ENCODE data around the gene TM9SF4. TPM values are rescaled to one million over a fixed set of nuclear protein-coding genes. Genes with fewer than 3 reads are reported as not detected.

The TM9SF4 gene
- total and polyA plus RNA-seq, 5 experiments from 2014 or later: 31.5 to 44.3 (median 42.6) TPM

DNA sequence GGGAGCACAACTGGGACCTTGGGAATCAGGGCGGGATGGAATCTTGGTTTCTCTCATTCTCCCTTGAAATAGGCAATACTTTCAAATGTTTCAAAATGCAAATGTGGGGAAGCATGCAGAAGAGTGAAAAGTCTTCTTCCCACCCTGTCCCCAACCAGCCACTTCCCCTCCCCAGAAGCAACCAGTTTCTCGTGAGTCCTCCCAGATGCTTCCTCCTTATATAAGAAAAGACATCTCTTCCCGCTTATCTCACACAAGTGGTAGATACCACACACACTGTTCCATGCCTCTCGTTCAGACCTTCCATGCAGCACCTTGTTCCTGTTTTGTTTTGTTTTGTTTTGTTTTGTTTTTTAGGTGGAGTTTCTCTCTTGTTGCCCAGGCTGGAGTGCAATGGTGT, 32.3 kb upstream of the TM9SF4 start:
- Mint-ChIP-seq H3K27ac (no peak overlapping the region), H3K27me3 (peaks cover 2 to 28% (median 16%) of the 10 kb centered on the region in 5 donors), H3K4me3 (no peak overlapping the region), H3K9me3 (no peaks in the 10 kb centered on the region), H3K36me3 (no peaks in the 10 kb centered on the region), H3K4me1 (peaks cover 0 to 2% (median 0%) of the 10 kb centered on the region in 4 donors)
- no peak for ATAC-seq
- POLR2A ChIA-PET: no interaction called here
- no peak for DNase-seq

DNA sequence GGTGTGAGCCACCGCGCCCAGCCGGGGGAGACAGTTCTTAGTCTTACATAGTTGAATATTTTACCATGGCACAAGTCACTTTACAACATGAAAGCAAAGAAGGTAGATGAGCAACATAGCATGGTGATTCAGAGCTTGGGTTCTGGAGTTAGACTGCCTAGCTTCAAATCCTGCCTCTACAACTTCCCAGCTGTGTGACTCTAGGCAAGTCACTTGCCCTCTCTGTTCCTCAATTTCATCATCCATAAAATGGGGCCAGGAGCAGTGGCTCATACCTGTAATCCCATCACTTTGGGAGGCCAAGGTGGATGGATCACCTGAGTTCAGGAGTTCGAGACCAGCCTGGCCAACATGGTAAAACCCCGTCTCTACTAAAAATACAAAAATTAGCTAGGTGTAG, 31.2 kb upstream of the TM9SF4 start:
- Mint-ChIP-seq H3K27ac (no peak overlapping the region), H3K4me1 (peaks cover 0 to 2% (median 0%) of the 10 kb centered on the region in 4 donors), H3K36me3 (no peaks in the 10 kb centered on the region), H3K9me3 (no peaks in the 10 kb centered on the region), H3K27me3 (peaks cover 5 to 38% (median 20%) of the 10 kb centered on the region in 5 donors), H3K4me3 (no peak overlapping the region)
- POLR2A ChIA-PET: interaction anchor here (0.8 kb wide), 1 partner anchor 39 kb away, joined by 4 read pairs; no protein-coding TSS in a partner anchor
- no peak for ATAC-seq
- DNase-seq: no peak

DNA sequence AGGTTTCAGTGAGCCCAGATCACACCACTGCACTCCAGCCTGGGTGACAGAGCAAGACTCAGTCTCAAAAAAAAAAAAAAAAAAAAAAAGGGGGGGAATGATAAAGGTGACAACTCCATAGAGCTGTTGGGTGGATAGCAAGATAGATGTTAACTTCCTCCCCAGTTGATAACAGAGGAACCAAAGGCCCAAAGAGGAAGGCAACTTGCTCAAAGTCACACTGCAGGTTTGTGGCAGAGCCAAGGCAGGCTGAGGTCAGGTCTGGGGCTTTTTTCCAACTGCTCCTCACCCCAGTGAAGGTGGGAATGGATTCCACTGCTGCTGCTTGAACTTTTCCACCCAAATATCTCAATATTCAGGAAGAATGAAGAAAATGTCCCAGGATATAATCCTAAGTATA, 30.7 kb upstream of the TM9SF4 start:
- Mint-ChIP-seq H3K4me3 (no peak overlapping the region), H3K4me1 (peaks cover 0 to 2% (median 0%) of the 10 kb centered on the region in 4 donors), H3K27me3 (peaks cover 6 to 41% (median 23%) of the 10 kb centered on the region in 5 donors), H3K9me3 (no peaks in the 10 kb centered on the region), H3K36me3 (no peaks in the 10 kb centered on the region), H3K27ac (no peak overlapping the region)
- no peak for ATAC-seq
- DNase-seq: no peak
- POLR2A ChIA-PET: no interaction called here

DNA sequence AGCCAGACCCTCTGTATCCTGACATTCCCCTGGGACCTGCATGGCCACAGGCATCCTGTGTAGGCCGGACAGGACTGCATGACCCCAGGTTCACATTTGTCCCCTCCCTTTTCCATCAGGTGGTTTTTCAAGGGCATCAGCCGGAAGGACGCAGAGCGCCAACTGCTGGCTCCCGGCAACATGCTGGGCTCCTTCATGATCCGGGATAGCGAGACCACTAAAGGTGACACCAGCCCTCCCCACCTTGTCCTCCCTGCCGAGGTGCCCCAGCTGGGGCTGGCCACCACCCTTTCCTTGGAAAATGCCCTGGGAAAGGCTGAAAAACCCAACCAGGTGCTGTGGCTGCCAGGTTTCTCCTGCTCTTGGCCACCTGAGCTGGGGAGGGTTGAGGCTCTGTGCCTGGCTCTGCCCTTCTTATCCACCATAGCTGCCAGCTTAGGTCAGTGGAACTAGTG, 29.8 kb upstream of the TM9SF4 start:
- H3K9me3 Mint-ChIP-seq: no peaks in the 10 kb centered on the region
- no peak for DNase-seq
- no peak for ATAC-seq
- POLR2A ChIA-PET: no interaction called here
- peaks cover 6 to 41% (median 23%) of the 10 kb centered on the region in 5 donors for H3K27me3 Mint-ChIP-seq
- H3K4me1 Mint-ChIP-seq: peaks cover 0 to 2% (median 0%) of the 10 kb centered on the region in 4 donors
- H3K27ac Mint-ChIP-seq: no peak overlapping the region
- no peaks in the 10 kb centered on the region for H3K36me3 Mint-ChIP-seq
- no peak overlapping the region for H3K4me3 Mint-ChIP-seq

DNA sequence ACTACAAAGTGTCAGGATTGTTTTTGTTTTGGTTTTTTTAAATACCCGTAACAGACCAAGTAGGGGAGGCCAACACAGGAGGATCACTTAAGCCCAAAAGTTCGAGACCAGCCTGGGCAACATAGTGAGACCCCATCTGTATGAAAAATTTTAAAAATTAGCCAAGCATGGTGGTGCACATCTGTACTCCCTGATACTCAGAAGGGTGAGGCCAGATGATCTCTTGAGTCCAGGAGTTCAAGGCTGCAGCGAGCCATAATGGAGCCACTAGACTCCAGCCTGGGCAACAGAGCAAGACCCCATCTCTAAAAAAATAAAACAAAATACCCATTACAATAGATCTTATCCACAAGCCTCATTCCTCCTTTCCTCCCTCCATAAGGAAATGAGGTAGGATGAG, 28.7 kb upstream of the TM9SF4 start:
- peaks cover 0 to 2% (median 0%) of the 10 kb centered on the region in 4 donors for H3K4me1 Mint-ChIP-seq
- peaks cover 6 to 37% (median 20%) of the 10 kb centered on the region in 5 donors for H3K27me3 Mint-ChIP-seq
- no peak overlapping the region for H3K27ac Mint-ChIP-seq
- DNase-seq (no peak), ATAC-seq (no peak)
- POLR2A ChIA-PET: no interaction called here
- H3K4me3 Mint-ChIP-seq: no peak overlapping the region
- H3K36me3 Mint-ChIP-seq: no peaks in the 10 kb centered on the region
- H3K9me3 Mint-ChIP-seq: no peaks in the 10 kb centered on the region

DNA sequence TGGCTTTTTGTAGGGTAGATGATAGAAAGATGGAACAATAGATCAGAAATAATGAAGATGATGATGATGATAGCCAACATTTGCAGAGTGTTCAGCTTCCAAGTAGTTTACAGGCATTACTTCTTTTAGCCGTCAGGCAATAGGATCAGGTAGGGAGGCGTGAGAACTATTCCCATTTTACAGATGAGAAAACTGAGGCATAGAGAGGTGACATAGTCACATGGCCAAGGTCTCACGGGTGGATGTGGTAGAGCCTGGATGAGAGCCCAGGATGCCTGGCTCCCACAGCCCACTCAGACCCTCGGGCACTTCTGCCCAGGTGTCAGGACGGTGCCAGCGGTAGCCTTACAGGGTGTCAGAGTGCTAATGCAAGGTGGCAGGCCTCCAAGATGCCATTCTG, 26.0 kb upstream of the TM9SF4 start:
- H3K4me1 Mint-ChIP-seq: no peaks in the 10 kb centered on the region
- DNase-seq: no peak
- peaks cover 3 to 26% (median 10%) of the 10 kb centered on the region in 5 donors for H3K27me3 Mint-ChIP-seq
- POLR2A ChIA-PET: no interaction called here
- no peaks in the 10 kb centered on the region for H3K36me3 Mint-ChIP-seq
- H3K9me3 Mint-ChIP-seq: no peaks in the 10 kb centered on the region
- H3K4me3 Mint-ChIP-seq: no peak overlapping the region
- ATAC-seq: no peak
- no peak overlapping the region for H3K27ac Mint-ChIP-seq

DNA sequence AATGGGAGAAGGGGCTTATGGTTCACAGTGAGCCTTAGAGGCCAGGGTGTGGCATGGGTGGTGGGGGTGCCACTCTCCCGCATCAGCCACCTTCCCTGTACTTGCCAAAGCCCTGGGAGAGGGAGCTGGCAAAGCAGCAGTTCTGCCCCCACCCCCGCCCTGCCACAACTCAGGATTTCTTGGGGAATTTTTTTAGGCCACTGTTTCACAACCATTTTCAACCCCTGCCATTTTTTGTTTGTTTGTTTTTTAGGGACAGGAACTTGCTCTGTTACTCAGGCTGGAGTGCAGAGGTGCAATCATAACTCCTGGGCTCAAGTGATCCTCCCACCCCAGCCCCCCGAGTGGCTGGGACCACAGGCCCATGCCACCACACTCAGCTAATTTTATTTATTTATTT, 22.4 kb upstream of the TM9SF4 start:
- no peak for ATAC-seq
- no peak overlapping the region for H3K27ac Mint-ChIP-seq
- H3K27me3 Mint-ChIP-seq: peaks cover 2 to 14% (median 10%) of the 10 kb centered on the region in 5 donors
- H3K4me1 Mint-ChIP-seq: peaks cover 0 to 1% (median under 1%) of the 10 kb centered on the region in 4 donors
- no peaks in the 10 kb centered on the region for H3K36me3 Mint-ChIP-seq
- H3K9me3 Mint-ChIP-seq: no peaks in the 10 kb centered on the region
- DNase-seq: no peak
- no peak overlapping the region for H3K4me3 Mint-ChIP-seq
- POLR2A ChIA-PET: no interaction called here

DNA sequence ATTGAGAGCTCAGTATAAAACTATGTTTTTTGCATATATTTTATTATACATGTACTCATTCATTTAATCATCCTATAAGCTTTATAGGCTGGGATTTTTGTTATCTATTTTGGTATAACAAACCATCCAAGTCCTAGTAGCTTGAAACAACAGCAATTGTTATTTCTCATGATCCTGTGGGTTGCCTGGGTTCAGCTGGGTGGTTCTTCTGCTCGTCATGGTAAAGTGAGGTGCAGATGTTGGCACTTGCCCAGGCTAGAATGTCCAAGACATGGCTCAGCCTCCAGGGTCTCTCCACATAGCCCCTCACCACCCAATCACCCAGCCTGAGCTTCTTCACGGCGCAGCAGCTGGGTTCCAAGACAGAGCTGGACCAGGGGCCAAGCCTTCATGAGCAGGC, 20.8 kb upstream of the TM9SF4 start:
- peaks cover 0 to 2% (median under 1%) of the 10 kb centered on the region in 4 donors for H3K4me1 Mint-ChIP-seq
- H3K27ac Mint-ChIP-seq: no peak overlapping the region
- ATAC-seq (no peak), DNase-seq (no peak)
- POLR2A ChIA-PET: no interaction called here
- H3K36me3 Mint-ChIP-seq: no peaks in the 10 kb centered on the region
- no peaks in the 10 kb centered on the region for H3K9me3 Mint-ChIP-seq
- peaks cover 0 to 16% (median 0%) of the 10 kb centered on the region in 5 donors for H3K27me3 Mint-ChIP-seq
- H3K4me3 Mint-ChIP-seq: no peak overlapping the region

DNA sequence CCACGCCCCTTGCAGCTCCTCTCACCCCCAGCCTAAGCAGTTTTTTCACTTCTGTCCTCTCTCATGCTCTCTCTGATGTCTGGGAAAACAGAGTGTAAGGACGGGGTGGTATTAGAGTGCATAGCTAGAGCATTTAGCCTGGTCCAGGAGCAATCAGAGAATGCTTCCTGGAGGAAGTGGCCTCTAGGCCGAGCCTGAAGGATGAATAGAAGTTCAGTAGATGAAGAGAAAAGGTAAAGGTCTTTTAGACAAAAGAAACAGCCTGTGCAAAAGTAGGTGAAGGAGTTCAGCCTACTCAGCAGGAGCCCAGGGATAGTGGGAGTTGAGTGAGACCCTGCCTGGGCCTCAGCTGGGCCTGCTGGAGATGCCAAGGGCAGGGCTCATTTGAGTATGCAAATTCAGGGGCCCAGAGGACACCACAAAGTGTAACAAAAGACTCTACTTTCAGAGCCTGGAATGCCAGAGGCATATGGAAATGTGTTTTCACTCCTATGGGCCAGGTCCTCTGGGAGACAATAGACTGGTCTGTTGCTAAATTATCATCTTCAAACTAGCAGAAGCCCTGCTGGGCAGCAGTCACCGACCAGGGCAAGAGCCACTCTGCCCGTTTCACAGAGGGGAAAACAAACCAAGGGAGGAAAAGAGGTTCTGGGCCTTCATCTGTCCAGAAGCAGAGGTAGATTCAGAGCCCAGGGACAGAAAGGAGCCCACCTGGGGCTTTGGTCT, 19.7 kb upstream of the TM9SF4 start:
- H3K27ac Mint-ChIP-seq: no peak overlapping the region
- no peaks in the 10 kb centered on the region for H3K9me3 Mint-ChIP-seq
- POLR2A ChIA-PET: no interaction called here
- no peaks in the 10 kb centered on the region for H3K36me3 Mint-ChIP-seq
- peaks cover 0 to 3% (median under 1%) of the 10 kb centered on the region in 4 donors for H3K4me1 Mint-ChIP-seq
- peaks cover 2 to 26% (median 6%) of the 10 kb centered on the region in 5 donors for H3K27me3 Mint-ChIP-seq
- ATAC-seq (no peak), DNase-seq (no peak)
- H3K4me3 Mint-ChIP-seq: no peak overlapping the region

DNA sequence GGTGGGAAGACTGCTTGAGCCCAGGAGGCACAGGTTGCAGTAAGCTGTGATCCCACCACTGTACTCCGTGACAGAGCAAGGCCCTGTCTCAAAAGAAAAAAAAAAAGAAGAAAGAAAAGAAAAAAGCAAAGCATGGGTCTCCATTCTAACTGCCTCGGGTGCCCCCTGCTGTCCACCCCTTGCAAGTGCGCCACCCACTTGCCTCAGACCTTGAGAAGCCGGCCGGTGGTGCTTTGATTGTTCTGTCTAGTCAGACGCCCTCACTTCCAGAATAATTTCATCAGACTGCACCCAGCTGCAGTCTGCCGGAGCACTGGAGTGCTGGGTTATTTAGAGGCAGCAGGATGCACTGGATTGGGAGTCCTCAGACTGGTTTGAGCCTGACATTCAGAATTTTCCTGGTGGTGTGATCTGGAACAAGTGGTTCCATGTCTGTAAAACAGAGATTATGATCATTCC, 17.6 kb upstream of the TM9SF4 start:
- peaks cover 0 to 3% (median under 1%) of the 10 kb centered on the region in 4 donors for H3K4me1 Mint-ChIP-seq
- POLR2A ChIA-PET: no interaction called here
- no peak overlapping the region for H3K27ac Mint-ChIP-seq
- no peak overlapping the region for H3K4me3 Mint-ChIP-seq
- no peaks in the 10 kb centered on the region for H3K36me3 Mint-ChIP-seq
- DNase-seq (peak; percentile 57 to 85 (median 70)), ATAC-seq (peak; percentile 91 to 94)
- H3K27me3 Mint-ChIP-seq: peaks cover 2 to 26% (median 8%) of the 10 kb centered on the region in 5 donors
- no peaks in the 10 kb centered on the region for H3K9me3 Mint-ChIP-seq

DNA sequence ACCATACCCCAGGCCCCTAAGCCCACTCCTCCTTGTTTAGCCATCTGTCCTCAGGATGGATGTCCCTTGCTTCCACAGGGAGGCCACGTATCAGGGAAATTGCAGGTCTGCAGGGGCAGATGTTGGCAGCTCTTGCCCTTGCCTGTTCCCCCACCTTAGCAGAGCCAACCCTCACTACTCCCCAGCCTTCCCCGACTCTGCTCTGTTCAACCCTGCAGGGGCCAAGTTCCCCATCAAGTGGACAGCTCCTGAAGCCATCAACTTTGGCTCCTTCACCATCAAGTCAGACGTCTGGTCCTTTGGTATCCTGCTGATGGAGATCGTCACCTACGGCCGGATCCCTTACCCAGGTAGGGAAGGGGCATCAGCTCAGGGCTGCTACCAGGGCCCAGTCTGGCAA, 10.7 kb upstream of the TM9SF4 start:
- POLR2A ChIA-PET: no interaction called here

DNA sequence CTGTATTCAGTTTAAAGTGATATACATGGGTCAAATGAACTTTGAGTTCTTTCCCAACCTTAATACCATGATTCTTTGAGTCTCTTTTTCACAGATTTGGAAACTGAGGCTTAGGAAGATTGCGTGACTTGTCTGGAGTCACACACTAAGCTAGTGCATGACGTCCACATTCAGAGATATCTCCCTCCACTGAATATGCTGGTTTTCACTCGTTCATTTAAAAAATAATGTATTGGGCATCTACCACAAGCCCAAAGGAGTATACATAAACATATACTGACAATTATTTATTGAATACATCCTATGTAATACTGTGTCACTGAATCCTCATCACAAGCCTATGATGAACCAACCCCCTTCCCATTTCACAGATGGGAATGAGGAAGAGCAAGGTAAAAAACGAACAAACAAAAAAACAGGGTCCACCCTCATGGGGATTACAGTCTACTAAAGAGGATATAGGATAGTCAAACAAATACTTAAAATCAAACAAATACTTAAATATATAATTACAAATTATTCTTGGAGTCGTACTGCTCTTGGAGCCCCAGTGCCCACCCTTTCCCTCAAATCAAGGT, 611 bp upstream of the TM9SF4 start:
- POLR2A ChIA-PET: interaction anchor here (0.9 to 1.4 kb wide), 2 partner anchors 81 to 144 kb away, joined by 3 read pairs; no protein-coding TSS in a partner anchor
- Mint-ChIP-seq H3K27me3 (peaks cover 0 to 3% (median 0%) of the 10 kb centered on the region in 5 donors), H3K27ac (peak overlapping the region in 8 of 10 donors; percentile 97 to 100 (median 100)), H3K9me3 (no peaks in the 10 kb centered on the region), H3K4me3 (peak overlapping the region in 8 of 10 donors; percentile 86 to 100 (median 98)), H3K4me1 (peaks cover 16 to 44% (median 33%) of the 10 kb centered on the region in 4 donors), H3K36me3 (peaks cover 0 to 9% (median 0%) of the 10 kb centered on the region in 3 donors)
- ATAC-seq: no peak
- no peak for DNase-seq

More for the DNA sequence above, 10.7 kb upstream of the TM9SF4 start:
- Mint-ChIP-seq H3K9me3 (no peaks in the 10 kb centered on the region), H3K27ac (no peak overlapping the region), H3K27me3 (peaks cover 2 to 31% (median 16%) of the 10 kb centered on the region in 5 donors), H3K4me1 (peaks cover 0 to 2% (median 0%) of the 10 kb centered on the region in 4 donors), H3K4me3 (no peak overlapping the region), H3K36me3 (no peaks in the 10 kb centered on the region)
- DNase-seq: no peak
- ATAC-seq: no peak

DNA sequence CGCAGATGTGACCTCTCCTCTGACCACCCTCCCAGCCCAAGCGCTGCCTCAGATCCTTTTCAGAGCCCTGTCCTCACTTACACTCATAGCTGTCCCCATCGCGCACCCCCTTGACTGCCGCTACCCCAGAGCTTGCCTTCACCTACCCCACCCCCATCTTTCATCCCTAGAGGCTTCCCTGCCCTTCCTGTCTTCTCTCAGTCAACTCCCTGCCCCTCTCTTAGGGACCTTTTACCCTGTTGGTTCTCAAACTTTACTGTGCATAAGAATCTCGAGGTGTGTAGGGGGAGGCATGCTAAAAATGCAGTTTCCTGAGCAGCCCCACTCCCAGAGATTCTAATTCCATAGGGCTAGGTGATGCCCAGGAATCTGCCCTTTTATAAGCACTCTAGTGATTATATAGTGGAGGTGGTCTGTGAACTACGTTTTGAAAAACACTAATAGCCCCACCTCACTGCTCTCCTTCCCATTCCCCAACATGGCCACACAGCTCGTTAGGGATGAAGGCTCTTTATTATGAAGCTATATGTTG, 725 bp downstream of the TM9SF4 start:
- Mint-ChIP-seq H3K4me1 (peaks cover 18 to 56% (median 46%) of the 10 kb centered on the region in 4 donors), H3K4me3 (peak overlapping the region; percentile 86 to 100 (median 96)), H3K9me3 (no peaks in the 10 kb centered on the region), H3K27me3 (no peaks in the 10 kb centered on the region), H3K36me3 (peaks cover 0 to 18% (median 0%) of the 10 kb centered on the region in 3 donors), H3K27ac (peak overlapping the region; percentile 97 to 100 (median 100))
- POLR2A ChIA-PET: interaction anchor here (0.6 kb wide), 1 partner anchor 8 kb away, joined by 4 read pairs; no protein-coding TSS in a partner anchor
- DNase-seq (no peak), ATAC-seq (no peak)
